Mammary epithelial cell (primary cell): ENCODE measurements around the gene JAKMIP3.

Experiments used
- EZH2 ChIP-seq: IDR thresholded peaks from 2 replicates; pipeline ENCODE4 v1.6.1; 2012; ENCODE audit warnings: low read length, inconsistent platforms, borderline replicate concordance
- TF ChIP-seq, protein P1 (sequence below), 2 donors: IDR thresholded peaks in 1 of 2; conservative IDR thresholded peaks in 1 of 2; 2 replicates each; pipeline ENCODE4 v1.5.1; 2011 to 2012; ENCODE audit warnings: inconsistent platforms in 2 of 2, low read length in 2 of 2, mild to moderate bottlenecking in 2 of 2, control low read depth in 1 of 2, low read depth in 1 of 2; ENCODE audit not compliant: insufficient read depth in 1 of 2; ENCODE audit errors: extremely low read depth in 1 of 2

GRCh38 chr10:132078746-132079345, 13.1 kb downstream of the JAKMIP3 start:
- TF ChIP-seq, protein P1, sequence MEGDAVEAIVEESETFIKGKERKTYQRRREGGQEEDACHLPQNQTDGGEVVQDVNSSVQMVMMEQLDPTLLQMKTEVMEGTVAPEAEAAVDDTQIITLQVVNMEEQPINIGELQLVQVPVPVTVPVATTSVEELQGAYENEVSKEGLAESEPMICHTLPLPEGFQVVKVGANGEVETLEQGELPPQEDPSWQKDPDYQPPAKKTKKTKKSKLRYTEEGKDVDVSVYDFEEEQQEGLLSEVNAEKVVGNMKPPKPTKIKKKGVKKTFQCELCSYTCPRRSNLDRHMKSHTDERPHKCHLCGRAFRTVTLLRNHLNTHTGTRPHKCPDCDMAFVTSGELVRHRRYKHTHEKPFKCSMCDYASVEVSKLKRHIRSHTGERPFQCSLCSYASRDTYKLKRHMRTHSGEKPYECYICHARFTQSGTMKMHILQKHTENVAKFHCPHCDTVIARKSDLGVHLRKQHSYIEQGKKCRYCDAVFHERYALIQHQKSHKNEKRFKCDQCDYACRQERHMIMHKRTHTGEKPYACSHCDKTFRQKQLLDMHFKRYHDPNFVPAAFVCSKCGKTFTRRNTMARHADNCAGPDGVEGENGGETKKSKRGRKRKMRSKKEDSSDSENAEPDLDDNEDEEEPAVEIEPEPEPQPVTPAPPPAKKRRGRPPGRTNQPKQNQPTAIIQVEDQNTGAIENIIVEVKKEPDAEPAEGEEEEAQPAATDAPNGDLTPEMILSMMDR (conservative IDR thresholded peaks at IDR 0.05 in 1 of 2, IDR thresholded peaks at IDR 0.05 in 1 of 2; ENCODE audit: extremely low read depth in 1 of 2, insufficient read depth in 1 of 2, low read depth in 1 of 2, low read length in 2 of 2): no peak
- no peak for TF ChIP-seq EZH2
